Measurements from ENCODE around the gene QPCT. TPM values are rescaled to one million over a fixed set of nuclear protein-coding genes. Genes with fewer than 3 reads are reported as not detected.
"Not testable (repeated sequence)": the region's sequence is repeated elsewhere in the genome, so short reads cannot be mapped to it uniquely, and the experiment has no call there.

The QPCT gene
- total RNA-seq, 4 donors from 2014 or later = 33.4 to 88.1 (median 56.0) TPM

DNA sequence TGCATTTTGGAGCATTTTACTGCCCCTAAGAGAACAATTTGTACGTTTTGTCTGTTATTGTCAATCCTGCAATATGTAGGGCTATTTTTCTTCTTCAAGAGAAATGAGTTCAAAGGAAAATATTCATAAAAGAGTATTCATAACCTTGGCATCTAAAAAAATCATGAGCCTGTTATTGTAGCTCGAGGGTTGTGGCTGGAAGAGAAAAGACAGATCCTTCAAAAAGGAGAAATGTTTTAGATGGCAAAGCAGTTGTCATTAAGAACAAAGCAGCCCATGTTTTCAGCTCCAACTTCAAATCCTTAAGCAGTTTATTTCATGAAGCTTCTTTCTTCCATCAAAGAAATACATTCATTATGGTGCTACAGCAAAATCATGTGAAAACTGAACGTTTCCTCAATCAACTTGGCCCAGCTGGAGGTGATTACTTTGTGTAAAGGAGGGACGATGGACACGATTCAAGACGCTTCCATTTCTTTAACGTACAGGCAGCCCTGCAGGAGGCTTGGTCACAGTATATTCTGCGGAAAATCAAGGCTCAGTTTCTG lies 31.4 kb downstream of the QPCT start:
- no peak for TF ChIP-seq POLR2A (IDR thresholded peaks at IDR 0.05)
- TF ChIP-seq, protein P1, sequence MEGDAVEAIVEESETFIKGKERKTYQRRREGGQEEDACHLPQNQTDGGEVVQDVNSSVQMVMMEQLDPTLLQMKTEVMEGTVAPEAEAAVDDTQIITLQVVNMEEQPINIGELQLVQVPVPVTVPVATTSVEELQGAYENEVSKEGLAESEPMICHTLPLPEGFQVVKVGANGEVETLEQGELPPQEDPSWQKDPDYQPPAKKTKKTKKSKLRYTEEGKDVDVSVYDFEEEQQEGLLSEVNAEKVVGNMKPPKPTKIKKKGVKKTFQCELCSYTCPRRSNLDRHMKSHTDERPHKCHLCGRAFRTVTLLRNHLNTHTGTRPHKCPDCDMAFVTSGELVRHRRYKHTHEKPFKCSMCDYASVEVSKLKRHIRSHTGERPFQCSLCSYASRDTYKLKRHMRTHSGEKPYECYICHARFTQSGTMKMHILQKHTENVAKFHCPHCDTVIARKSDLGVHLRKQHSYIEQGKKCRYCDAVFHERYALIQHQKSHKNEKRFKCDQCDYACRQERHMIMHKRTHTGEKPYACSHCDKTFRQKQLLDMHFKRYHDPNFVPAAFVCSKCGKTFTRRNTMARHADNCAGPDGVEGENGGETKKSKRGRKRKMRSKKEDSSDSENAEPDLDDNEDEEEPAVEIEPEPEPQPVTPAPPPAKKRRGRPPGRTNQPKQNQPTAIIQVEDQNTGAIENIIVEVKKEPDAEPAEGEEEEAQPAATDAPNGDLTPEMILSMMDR (IDR thresholded peaks at IDR 0.05) = no peak
- DNase-seq (ENCODE audit: low spot score in 2 of 2) = no peak
- 42 to 44% methylated on average over 8 of the region's 8 CpGs for WGBS, 2 donors
- H3K4me3 ChIP-seq (ENCODE audit: low read depth, poor library complexity, severe bottlenecking) = no peak overlapping the region
- intact Hi-C loops (cut with DNase I; ENCODE audit: low total_unique reads) = no loop called here

DNA sequence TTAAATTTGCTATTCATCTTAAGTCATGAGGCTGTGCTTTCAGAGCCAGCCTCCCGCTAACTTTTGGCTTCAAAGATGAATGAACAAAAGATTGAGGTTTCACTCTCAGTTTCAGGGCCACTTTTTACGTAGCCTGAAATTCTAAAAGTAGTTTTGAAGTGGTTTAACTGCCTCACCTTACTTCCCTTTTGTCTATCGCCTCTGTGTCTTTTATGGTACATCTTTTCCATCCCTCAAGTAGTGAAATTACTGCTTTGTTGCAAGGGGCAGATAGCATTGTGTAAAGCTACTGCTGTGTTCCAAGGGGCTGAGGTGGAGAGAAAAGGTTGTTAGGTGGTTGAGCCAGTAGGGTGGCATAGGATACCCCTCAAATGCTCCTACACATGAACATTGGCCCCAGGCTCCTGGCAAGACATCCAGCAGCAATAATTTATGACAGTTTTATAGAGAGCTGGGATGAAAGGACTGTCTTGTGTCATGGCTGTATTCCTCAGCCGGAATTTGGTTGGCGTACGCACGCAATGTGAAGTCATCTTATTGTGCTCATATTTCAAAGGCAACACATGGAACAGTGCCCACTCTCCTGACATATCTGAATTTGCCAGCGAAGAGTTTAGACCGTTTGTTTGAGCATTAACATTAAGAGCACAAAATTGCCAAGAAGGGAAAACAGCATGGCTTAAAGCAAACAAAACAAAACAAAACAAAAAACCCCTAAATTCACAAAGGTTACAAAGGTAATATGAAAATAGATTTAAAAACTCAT lies 32.2 kb downstream of the QPCT start:
- intact Hi-C loops (cut with DNase I; ENCODE audit: low total_unique reads) = no loop called here

DNA sequence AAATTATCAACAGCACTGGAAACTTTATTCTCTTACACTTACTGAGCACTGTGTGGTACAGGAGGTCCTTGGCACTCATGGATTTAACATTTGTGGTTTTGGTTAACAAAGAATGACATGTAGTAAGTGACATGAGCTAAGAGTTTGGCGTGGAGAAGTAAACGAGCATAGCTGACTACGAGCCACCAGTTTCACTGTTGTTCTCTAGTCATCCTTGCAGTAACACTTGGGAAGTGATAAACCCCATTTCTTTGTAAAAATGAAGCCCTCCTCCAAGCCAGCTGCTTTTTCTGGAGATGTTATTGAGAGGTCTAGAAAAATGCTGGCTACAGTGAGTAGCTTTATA lies 32.7 kb downstream of the QPCT start:
- no peak overlapping the region for H3K4me3 ChIP-seq (ENCODE audit: low read depth, poor library complexity, severe bottlenecking)
- 14 to 30% methylated on average over 3 of the region's 3 CpGs for WGBS, 2 donors
- peak in 1 of 2 donors; percentile 75 for DNase-seq (ENCODE audit: low spot score in 2 of 2)
- intact Hi-C loops (cut with DNase I; ENCODE audit: low total_unique reads) = no loop called here
- TF ChIP-seq, protein P1 (IDR thresholded peaks at IDR 0.05) = no peak
- TF ChIP-seq POLR2A (IDR thresholded peaks at IDR 0.05) = no peak

More for the DNA sequence above, 32.2 kb downstream of the QPCT start:
- DNase-seq (ENCODE audit: low spot score in 2 of 2) = peak; percentile 82 to 91
- H3K4me3 ChIP-seq (ENCODE audit: low read depth, poor library complexity, severe bottlenecking) = no peak overlapping the region
- no peak for TF ChIP-seq POLR2A (IDR thresholded peaks at IDR 0.05)
- TF ChIP-seq, protein P1 (IDR thresholded peaks at IDR 0.05) = no peak
- WGBS, 2 donors = 18 to 20% methylated on average over 9 of the region's 9 CpGs

DNA sequence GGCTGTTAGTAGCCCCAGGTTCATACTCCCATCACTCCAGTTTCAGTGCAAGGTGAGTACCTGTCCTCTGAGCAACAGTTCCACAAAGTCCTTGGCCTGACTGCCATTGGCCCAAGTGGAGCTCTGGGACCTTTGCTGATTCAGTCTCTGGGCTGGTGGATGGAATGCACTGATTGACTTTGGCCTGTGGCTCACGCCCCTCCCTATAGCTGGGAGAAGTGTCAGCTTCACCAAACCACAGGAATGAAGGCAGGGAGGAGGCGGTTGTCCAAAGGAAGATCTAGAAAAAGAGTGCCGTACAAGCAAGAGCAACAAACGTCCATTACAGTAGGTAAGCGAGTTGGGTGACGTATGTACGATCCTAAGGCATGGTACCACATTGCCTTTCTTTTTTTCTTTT lies 34.0 kb downstream of the QPCT start:
- peak in 1 of 2 donors; percentile 35 for DNase-seq (ENCODE audit: low spot score in 2 of 2)
- H3K4me3 ChIP-seq (ENCODE audit: low read depth, poor library complexity, severe bottlenecking) = no peak overlapping the region
- TF ChIP-seq, protein P1 (IDR thresholded peaks at IDR 0.05) = no peak
- TF ChIP-seq POLR2A (IDR thresholded peaks at IDR 0.05) = no peak
- WGBS, 2 donors = 76 to 80% methylated on average over 7 of the region's 7 CpGs
- intact Hi-C loops (cut with DNase I; ENCODE audit: low total_unique reads) = no loop called here

DNA sequence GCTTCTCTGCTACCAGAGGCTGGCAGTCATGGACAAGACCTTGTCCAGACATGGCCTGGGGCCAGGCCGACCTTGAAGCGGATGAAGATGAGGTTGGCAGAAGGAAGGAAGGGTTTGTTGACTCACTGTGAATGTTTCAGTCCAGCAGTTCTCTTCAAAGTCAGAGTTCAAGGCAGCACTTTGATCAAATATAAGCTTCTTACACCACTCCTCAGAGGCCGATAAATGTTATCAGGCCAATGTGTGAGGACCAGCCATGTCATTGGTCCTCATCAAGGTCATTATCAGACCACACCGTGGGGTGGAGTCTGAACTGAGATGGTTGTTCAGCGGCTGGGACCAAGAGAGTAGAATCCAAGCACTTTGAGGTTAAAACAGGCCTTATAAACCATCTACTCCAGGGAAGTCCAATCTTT lies 35.5 kb downstream of the QPCT start:
- no peak overlapping the region for H3K4me3 ChIP-seq (ENCODE audit: low read depth, poor library complexity, severe bottlenecking)
- WGBS, 2 donors = 88 to 89% methylated on average over 5 of the region's 5 CpGs
- no peak for DNase-seq (ENCODE audit: low spot score in 2 of 2)
- intact Hi-C loops (cut with DNase I; ENCODE audit: low total_unique reads) = no loop called here
- TF ChIP-seq, protein P1 (IDR thresholded peaks at IDR 0.05) = no peak
- no peak for TF ChIP-seq POLR2A (IDR thresholded peaks at IDR 0.05)

DNA sequence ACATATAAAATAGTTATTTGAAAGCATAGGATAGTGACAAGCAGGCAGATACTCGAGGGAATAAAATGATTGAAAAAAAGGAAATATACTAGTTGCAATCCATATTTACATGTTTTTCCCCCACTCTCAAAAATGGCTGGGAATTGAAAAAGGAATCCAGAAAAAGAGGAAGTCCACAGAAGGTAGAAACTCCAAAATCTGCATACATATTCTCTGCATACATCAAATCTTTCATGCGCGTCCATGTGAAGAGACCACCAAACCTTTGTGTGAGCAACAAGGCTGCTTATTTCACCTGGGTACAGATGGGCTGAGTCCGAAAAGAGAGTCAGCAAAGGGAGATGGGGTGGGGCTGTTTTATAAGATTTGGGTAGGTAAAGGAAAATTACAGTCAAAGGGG lies 36.4 kb downstream of the QPCT start:
- intact Hi-C loops (cut with DNase I; ENCODE audit: low total_unique reads); H3K4me3 ChIP-seq (ENCODE audit: low read depth, poor library complexity, severe bottlenecking); DNase-seq (ENCODE audit: low spot score in 2 of 2): not testable (repeated sequence)
- WGBS, 2 donors = 88 to 89% methylated on average over 4 of the region's 4 CpGs

DNA sequence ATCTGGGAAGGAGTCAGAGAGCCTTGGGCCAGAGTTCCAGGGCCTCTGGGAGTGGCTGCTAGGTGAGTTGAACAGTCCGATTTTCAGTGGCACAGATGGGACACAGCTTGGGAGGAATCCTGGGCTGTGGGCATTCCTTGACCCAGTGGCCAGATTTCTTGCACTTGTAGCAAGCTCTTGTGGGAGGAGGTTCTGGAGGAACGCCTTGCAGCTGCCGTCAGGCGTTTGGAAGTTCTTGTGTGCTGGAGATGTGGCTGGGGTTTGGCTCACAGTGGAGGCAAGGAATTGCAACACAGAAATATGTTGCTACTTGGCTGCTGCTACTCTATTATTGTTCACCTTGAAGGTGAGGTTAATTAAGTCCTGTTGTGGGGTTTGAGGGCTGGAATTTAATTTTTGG lies 39.8 kb downstream of the QPCT start:
- DNase-seq (ENCODE audit: low spot score in 2 of 2) = peak; percentile 65 to 88
- H3K4me3 ChIP-seq (ENCODE audit: low read depth, poor library complexity, severe bottlenecking); intact Hi-C loops (cut with DNase I; ENCODE audit: low total_unique reads): not testable (repeated sequence)
- WGBS, 2 donors = 29 to 44% methylated on average over 4 of the region's 4 CpGs

Data from lower leg skin (tissue), 4 donors.